ENCODE measurements around the gene ICOS.
"Not testable (repeated sequence)": the region's sequence is repeated elsewhere in the genome, so short reads cannot be mapped to it uniquely, and the experiment has no call there.

Gene ICOS

DNA sequence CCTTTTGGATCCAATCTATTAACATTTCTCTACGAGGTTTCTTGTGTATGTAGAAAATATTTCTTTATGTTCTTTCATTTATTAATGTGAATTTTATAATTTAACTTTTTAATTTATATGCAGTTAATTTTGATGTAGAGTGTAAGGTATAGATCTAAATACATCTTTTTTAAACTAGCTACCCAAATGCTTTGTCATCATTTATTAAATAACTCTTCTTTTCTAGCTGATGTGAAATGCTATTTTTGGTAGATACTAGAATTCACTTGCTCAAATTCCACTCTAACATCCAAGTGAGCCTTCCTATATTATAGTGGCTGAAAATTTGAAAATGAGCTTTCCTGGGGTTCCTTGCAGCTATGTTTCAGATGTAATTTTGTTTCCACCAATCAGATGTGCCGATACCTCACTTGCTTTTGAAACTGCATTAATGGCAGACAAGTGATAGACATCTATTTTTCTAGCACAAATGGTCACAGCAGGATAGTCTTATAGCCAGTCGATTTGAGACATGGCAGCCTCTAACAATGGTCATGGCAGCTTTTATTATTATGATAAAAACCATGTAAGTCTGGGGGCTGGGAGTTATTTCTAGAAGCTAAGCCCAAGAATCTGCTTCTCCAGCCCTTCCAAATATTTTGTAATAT is 10.9 kb upstream of the ICOS start:
- in situ Hi-C loops (cut with HindIII; ENCODE audit: low sequenced_read_pairs), result no loop called here
- TF ChIP-seq, protein P1, sequence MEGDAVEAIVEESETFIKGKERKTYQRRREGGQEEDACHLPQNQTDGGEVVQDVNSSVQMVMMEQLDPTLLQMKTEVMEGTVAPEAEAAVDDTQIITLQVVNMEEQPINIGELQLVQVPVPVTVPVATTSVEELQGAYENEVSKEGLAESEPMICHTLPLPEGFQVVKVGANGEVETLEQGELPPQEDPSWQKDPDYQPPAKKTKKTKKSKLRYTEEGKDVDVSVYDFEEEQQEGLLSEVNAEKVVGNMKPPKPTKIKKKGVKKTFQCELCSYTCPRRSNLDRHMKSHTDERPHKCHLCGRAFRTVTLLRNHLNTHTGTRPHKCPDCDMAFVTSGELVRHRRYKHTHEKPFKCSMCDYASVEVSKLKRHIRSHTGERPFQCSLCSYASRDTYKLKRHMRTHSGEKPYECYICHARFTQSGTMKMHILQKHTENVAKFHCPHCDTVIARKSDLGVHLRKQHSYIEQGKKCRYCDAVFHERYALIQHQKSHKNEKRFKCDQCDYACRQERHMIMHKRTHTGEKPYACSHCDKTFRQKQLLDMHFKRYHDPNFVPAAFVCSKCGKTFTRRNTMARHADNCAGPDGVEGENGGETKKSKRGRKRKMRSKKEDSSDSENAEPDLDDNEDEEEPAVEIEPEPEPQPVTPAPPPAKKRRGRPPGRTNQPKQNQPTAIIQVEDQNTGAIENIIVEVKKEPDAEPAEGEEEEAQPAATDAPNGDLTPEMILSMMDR (IDR thresholded peaks at IDR 0.05; ENCODE audit: low read depth, low read length, missing control alignments), result no peak
- H3K4me3 ChIP-seq (ENCODE audit: low read depth, low read length), result no peak overlapping the region
- no peak for DNase-seq (ENCODE audit: low read depth)

DNA sequence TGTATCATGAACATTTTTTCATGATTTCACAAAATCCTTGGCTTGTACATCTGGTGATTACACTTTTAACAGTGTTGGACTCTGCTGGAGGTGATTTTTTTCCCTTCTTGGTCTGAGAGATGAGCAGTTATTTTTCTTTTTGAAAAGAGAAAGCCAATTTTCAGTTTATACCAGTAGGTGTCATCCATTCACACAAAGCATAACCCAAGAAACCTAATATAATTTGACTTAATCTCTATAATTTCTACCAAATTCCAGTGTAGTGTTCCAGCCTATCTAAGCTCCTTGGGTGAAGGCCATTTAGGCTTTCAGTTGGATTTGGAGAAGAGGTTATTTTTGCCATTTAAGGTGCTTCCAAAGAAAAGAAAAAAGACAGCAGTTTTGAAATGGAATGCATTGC is 7.7 kb upstream of the ICOS start:
- TF ChIP-seq, protein P1 (IDR thresholded peaks at IDR 0.05; ENCODE audit: low read depth, low read length, missing control alignments), result peak; percentile 43
- DNase-seq (ENCODE audit: low read depth), result no peak
- in situ Hi-C loops (cut with HindIII; ENCODE audit: low sequenced_read_pairs), result no loop called here
- no peak overlapping the region for H3K4me3 ChIP-seq (ENCODE audit: low read depth, low read length)

DNA sequence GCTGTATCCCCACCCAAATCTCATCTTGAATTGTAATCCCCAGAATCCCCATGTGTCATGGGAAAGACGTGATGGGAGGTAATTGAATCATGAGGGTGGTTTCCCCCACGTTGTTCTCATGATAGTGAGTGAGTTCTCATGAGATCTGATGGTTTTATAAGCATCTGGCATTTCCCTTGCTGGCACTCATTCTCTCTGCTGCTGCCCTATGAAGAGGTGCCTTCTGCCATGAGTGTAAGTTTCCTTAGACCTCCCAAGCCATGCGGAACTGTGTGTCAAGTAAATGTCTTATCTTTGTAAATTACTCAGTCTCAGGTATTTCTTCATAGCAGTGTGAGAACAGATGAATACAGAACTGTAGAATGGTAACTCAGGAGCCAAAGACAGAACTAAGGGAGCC is 5.3 kb upstream of the ICOS start:
- DNase-seq (ENCODE audit: low read depth); H3K4me3 ChIP-seq (ENCODE audit: low read depth, low read length); in situ Hi-C loops (cut with HindIII; ENCODE audit: low sequenced_read_pairs): not testable (repeated sequence)

DNA sequence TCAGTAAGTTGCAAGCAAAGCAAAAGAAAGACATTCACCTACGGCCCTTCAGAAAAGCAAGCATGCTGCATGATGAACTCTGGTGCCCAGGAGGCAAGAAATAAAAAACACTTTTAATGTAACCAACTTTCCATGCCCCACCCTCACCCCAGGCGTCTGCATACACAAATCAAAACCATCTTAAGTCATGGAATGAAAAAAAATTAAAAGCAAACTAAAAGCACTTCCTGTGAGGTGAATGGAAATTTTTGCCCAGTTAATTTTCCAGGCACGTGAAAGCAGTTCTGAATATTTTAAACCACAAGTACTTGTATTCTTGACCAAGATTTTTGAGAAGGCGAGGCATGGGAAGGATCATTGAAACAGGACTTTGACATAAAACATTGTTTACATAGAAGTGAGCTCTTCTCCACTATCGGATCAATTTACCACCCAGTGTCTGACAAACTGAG is 2.5 kb upstream of the ICOS start:
- in situ Hi-C loops (cut with HindIII; ENCODE audit: low sequenced_read_pairs), result no loop called here
- TF ChIP-seq, protein P1 (IDR thresholded peaks at IDR 0.05; ENCODE audit: low read depth, low read length, missing control alignments), result no peak
- DNase-seq (ENCODE audit: low read depth), result no peak
- H3K4me3 ChIP-seq (ENCODE audit: low read depth, low read length), result no peak overlapping the region

DNA sequence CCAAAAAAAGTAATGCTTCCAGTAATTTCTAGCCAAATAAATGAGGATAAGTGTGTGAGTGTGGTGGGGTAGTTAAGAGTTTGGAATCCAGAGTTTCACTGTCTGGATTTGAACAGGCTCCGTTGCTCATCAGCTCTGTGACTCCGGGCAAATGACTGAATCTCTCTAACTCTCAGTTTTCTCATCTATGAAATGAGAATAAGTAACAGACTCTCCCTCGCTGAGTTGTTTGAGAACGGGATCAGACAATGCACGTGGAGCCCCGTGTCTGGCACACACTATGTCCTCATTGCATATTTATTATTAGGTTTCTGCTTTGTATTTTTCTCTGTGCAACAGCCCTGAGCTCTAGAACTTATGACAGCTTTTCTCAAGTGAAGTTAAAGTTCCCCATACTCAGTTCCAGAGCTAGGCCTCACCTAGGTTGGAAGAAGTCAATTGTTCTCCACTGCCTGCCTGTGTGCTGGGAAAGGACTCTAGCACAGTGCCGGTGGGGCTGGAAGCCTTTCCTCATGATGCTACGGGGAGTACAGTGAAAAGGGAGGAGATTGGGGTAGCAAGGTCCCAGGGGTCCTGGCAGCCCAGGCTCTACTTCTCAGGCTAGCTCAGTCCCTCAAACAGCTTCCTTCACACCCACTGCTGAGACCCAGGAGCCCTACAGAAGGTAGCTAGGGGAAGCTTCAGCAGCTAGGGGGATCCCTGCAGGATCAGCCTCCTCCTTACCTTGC is 1.7 kb upstream of the ICOS start:
- H3K4me3 ChIP-seq (ENCODE audit: low read depth, low read length), result no peak overlapping the region
- no peak for DNase-seq (ENCODE audit: low read depth)
- in situ Hi-C loops (cut with HindIII; ENCODE audit: low sequenced_read_pairs), result no loop called here
- TF ChIP-seq, protein P1 (IDR thresholded peaks at IDR 0.05; ENCODE audit: low read depth, low read length, missing control alignments), result no peak

DNA sequence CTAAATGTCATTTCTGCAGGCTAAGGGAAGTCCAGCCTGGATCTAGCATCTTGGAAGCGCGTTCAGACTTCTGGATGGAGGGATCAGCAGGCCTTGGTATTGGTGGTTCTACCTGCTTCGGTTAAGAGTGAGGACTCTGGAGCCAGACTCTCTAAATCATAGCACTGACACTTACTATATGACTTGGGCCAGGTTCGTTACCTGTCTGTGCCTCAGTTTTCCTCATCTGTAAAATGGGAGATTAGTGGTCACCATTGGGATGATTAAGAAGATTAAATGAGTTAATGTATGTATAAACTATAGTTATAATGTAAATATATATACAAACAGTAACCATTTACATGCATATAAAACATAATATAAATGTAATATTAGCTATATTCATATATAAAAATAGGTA is 995 bp upstream of the ICOS start:
- TF ChIP-seq, protein P1 (IDR thresholded peaks at IDR 0.05; ENCODE audit: low read depth, low read length, missing control alignments), result no peak
- no peak for DNase-seq (ENCODE audit: low read depth)
- in situ Hi-C loops (cut with HindIII; ENCODE audit: low sequenced_read_pairs), result no loop called here
- no peak overlapping the region for H3K4me3 ChIP-seq (ENCODE audit: low read depth, low read length)

DNA sequence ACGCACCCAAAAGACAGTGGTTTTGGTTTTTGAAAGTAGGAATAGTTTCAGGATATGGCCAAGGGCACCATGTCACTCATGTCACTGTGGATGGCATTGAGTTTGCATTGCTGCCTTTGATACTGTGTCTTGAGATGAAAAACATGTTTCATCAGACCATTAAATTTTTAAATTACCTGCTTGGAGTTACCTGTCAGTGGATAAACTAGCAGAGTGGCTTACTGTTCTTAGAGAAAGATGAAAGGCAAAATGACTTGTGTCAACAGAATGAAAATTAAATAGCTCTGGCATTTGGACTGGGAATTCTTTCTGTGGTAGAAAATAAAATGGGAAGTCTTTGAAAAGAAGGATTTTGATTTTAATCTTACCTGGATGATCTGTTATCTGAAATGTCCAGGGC is 386 bp downstream of the ICOS start:
- H3K4me3 ChIP-seq (ENCODE audit: low read depth, low read length), result no peak overlapping the region
- in situ Hi-C loops (cut with HindIII; ENCODE audit: low sequenced_read_pairs), result no loop called here
- TF ChIP-seq, protein P1 (IDR thresholded peaks at IDR 0.05; ENCODE audit: low read depth, low read length, missing control alignments), result no peak
- DNase-seq (ENCODE audit: low read depth), result no peak

Measured in astrocyte of the cerebellum (primary cell).